Activated gamma-delta T cell treated with Interleukin-2 at 50 U/mL for 16 hours (primary cell): ENCODE data around the gene POT1.

Experiments
- DNase-seq: peaks from one replicate; pipeline ENCODE4 v3.0.0-alpha.2; 2020

The POT1 gene

DNA sequence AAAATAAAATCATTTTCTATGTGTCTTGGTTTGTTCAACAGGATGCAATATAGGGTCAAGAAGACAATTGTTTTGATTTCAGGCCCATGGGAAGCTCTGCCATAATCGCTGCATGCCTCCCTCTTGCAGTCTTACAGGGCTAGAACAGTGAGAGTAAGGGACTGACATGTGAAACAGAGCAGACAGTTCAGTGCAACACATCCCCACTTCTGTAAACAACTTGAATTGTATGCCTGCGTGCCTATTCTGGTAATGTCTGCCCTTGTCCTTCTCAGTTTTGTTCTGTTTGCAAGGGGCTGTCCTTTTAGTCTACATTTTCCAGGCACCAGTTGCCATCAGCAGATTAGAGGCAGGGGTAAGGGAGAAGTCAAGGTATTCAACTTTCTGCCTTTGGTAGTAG, 129.2 kb downstream of the POT1 start:
- DNase-seq, result no peak

DNA sequence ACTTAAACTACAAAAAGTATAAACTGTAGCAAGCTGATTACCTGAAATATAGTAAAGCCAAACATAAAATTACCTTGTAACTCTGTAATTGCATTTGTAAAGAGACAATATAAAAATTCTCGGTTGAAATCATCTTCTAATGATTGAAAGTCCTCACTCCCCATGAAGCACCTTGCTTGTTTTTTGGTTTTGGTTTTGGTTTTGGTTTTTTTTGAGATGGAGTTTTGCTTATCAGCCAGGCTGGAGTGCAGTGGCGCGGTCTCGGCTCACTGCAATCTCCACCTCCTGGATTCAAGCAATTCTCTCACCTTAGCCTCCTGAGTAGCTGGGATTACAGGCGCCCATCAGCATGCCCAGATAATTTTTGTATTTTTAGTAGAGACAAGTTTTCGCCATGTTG, 130.2 kb downstream of the POT1 start:
- DNase-seq, result no peak

DNA sequence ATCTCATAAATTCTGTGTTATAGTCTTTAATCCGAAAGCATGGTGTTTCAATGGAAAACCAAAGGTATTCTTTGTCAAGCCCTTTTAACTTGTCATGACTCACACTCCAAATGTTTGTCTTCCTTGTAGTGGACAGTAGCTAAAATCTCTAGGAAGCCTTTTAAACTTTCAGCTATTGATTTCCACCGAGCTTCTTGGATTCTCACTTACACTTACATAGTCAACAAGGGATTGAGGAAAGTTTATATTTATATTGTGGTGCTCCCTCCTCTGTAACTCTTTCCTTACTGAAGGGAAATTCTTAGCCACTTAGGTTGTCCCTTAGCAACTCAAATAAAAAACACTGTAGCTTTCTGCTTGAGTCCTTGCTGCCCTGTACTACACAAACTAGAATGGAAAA, 132.9 kb downstream of the POT1 start:
- DNase-seq, result no peak

DNA sequence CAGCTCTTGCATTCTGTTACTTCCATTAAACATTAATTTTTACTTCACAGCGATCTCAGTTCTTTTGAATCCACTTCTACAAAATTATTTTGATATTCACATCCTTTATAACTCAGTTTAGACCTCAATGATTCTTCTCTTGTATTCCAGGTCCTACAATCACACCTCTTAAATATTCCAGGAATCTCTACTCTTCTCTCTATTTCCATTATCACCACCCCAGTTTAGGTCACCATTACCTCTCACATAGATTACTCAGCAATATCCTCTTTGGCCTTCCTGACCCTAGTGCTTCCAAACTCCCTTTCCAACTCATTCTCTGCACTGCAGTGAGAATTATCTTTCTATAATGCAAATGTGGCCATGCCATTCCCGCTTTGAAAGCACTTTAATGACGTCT, 136.9 kb downstream of the POT1 start:
- DNase-seq, result no peak

DNA sequence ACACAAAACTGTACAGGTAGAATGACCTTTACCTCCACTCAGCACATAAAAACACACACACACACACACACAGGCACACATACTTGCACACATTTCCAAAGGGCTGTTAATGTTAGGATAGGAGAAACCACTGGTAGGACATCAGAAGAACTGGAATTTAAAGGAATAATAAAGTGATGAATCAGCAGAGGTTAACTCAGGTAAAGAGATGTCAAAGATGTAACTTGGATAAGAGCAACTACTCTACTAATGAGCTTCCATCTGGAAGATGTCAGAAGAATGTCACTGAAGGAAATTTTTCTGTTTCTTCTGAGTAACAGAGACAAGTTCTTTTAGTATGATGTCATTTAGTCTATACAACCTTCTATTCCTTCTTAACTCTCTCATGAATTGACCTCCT, 137.6 kb downstream of the POT1 start:
- DNase-seq, result no peak

DNA sequence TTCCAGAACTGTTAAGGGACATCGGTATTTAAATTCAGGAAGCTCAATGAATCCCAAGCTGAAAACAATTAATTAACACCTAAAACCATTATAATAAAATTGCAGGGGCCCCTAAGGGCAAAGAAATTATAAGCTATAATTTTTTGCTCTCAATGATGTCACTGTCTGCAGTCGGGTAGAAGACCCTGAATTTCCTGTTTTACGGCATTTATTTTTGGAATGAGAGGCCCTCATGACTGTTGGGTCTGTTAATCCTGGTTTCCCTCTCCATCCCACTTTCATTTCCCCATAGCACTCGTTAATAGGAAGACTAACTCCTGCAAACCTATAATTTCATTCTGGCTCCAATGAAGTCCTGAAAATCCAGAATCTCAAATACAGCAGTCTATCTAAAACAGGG, 138.2 kb downstream of the POT1 start:
- no peak for DNase-seq

DNA sequence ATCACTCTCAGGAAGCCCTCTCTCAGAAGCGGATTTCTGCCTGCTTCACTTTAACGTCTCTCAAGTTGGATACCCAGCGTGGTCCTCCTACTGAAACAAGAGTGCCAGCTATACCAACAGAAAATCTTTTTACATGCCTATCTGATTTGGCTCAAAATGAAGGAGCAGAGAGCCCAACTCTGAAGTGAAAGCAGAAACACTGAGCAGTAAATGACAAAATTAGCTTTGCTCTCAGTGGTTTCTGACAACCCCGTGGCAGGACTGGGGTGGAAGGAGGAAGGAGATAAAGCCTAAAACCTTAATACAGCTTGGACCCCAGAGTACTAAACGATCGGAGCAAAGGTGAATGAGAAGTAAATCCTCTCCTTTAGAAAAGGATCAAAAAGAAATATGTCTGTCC, 139.0 kb downstream of the POT1 start:
- no peak for DNase-seq

DNA sequence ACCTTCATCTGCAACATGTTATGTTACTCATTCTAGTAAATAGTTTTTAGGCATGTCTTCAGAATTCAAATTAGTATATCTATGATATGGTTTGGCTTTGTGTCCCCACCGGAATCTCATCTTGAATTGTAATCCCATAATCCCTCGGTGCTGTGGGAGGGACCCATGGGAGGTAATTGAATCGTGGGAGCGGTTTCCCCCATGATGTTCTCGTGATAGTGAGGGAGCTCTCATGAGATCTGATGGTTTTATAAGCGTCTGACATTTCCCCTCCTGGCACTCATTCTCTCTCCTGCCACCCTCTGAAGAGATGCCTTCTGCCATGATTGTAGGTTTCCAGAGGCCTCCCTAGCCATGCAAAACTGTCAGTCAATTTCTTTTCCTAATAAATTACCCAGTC, 143.6 kb downstream of the POT1 start:
- no peak for DNase-seq

DNA sequence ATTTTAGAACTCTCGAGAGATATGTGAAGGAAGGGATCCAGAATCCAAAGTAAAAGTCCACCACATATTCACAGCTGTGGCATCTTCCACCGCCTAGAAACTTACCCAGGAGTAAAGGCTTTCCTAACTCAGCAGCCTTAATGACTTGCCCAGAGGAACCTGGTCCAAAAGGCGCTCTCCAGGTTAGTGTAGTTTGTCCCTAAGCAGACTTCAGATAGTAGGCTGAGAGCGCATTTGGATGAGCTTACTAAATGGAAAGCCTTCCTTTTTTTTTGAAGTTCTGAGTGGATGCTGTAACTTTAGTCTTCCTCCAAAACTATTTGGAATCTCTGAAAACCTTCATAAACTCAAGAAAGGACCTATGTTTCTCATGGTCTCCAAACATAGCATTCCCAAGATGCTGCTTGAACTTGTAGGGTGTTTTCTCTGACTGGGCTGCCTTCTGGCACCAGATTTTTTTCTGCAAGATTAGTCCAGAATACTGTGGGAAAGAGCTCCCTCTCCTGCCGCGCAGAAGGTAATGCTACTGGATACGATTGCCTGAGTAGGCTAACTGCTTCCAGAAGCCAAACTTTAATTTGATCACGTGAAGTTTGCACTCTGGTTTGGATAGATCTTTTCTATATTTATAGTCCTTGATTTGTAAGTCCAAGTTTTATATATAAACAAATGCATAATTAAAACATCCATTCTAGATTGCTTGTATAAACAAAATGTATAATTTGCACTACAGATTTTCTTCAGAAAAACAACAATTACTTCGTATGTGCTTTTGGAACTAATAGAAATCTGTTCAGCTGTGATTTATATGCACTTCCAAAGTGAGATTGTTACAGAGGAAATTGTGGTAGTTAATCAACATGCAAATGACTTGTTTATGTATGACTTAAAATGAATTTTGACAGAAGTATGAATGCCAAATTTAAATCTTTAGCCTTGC, 144.5 kb downstream of the POT1 start:
- no peak for DNase-seq

DNA sequence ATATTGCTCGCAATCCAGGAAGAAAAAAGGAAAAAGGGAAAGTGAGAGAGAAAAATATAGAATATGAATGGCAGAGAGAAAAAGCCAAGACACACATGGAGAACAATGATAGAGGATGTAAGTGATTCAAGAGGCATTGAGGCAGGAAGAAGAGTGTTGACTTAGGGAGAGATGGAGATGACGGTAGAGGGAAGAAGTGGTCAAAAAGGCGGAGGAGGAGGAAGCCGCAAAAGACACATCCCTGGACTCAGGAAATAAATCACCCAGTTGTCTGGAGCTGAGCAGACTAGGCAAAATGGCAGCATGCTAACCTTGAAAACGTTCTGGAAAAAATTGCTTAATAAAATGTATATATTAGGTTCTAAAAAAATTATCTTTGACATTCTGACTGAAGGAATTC, 146.4 kb downstream of the POT1 start:
- no peak for DNase-seq

DNA sequence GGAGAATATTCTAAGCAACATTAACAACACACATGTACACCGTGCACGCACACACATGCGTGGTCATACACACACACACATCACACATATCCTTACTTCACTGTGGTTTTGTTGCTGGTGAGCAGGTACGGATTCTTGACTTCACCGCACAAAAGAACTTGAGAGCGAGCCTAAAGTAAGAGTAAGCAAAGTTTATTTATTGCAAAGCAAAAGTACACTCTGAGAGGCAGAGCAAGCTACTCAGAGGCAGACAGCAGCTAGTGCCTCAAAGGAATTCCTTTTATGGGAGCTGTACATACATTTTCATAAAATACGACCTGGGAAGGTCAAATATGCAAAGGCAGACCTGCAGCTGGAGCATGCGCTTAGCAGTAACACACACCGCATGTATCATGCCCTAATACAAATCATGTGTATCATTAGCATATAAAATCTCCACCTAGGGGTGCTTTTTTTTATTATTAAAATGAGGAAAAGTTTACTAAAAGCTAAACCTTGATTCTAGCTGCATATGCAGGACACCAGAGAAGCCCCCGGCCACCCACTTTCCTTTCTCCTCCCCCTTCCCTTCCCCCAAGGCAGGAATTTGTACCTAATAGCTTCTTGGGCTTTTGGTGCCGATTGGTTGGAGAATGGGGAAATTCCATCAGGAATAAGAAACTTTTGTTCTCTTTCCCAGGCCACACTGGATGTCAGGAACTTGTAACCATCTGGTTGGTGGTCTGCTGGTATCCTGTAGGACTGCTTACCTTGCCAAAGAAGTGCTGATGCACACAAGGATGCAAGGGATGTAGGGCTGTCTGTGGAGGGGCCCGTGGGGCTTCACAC, 147.5 kb downstream of the POT1 start:
- DNase-seq, result no peak

DNA sequence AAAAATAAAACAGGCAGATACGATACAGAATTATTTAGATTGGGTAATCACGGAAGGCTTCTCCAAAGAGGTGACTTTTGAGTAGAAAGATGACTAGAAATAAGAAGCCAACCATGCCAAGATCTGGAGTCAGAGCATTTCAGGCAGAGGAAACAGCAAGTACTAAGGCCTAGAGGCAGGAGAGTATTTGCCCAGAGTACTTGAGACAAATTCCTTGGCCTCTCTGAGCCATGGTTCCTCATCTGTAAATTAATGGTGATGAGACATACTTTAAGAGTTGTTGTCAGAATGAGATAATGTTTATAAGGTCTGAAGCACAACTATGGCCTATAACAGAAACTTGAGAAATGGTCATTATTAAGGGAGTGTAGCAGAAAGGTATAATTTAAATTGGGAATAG, 148.2 kb downstream of the POT1 start:
- DNase-seq, result no peak

DNA sequence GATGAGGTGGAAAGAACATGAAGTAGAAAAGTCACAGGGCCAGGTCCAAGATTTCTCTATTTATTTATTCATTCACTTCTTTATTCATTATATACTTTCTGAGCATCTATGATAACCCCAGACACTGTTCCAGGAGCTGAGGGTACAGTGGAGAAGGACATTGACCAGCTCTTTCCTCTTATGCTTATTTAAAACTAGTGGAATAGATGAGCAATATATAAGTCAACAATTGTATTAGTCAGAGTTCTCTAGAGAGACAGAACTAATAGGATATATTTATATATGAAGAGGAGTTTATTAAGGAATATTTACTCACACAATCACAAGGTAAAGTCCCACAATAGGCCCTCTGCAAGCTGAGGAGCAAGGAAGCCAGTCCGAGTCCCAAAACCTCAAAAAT, 149.0 kb downstream of the POT1 start:
- DNase-seq, result no peak

DNA sequence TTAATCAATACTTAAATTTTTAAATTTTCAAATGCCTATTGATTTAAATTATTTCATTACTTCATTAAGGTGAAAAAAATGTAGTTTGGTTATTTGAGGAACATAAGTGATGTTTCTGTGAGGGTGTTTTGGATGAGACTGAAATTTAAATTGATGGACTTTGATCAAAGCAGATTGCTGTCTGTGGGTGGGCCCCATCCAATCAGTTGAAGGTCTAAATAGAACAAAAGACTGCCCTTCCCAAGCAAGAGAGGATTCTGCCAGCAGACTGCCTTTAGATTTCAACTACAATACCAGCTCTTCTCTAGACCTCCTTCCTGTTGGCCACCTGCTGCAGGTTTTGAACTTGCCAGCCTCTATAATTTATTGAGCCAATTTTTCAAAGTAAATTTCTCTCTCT, 149.6 kb downstream of the POT1 start:
- DNase-seq, result no peak

DNA sequence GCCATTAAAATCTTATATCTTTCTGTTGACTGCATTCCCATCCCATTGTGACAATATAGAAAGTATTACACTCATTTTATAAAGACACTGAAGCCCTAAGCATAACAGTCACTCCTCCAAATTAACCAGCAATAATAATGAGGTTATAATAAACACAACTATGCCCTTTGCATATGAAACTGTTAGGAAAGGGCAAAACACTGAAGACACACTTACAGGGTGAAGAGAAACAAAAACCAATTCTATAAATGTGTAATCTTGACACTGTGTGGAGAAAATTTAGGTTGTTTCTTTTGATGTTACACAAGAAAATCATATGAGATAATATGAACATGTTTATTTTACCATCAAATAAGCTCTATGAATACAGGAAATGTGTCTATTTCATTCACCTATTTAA, 150.0 kb downstream of the POT1 start:
- DNase-seq, result no peak

DNA sequence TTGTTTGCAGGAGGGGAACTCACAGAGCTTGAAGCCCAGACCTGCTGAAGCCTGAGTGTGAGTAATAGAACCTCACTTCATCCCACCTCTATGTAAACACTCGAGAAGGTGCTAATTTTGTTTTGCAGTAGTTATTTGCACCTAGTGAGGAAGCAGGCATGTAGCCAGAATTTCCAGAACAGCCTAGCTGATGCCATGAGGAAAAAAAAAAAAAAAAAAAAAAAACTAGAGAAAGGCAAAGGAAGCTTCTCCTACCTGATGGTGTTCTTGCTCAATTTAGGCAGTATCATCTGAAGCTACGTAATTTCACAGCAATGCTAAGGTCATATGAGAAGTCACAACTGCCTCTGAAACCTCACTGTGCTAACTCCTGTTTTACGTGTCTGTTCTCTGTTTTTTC, 150.4 kb downstream of the POT1 start:
- DNase-seq, result no peak

DNA sequence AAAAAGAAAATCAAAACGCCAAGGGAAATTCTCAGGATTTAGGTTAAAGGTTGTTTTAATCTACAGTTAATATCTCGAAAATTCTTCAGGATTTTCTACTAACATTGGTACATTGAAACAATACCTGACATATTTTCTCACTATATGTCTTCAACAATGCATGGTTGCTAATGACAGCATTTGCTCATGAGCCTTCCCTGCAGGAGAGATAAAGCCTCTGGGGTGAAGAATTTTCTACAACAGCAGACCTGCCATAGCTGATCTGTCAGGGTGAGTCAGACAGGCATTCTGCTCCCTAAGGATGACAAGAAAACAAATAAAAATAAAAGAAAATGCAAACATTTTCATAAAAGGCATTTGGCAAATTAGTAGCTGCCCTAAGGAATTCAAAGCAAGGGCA, 152.4 kb downstream of the POT1 start:
- DNase-seq, result no peak

DNA sequence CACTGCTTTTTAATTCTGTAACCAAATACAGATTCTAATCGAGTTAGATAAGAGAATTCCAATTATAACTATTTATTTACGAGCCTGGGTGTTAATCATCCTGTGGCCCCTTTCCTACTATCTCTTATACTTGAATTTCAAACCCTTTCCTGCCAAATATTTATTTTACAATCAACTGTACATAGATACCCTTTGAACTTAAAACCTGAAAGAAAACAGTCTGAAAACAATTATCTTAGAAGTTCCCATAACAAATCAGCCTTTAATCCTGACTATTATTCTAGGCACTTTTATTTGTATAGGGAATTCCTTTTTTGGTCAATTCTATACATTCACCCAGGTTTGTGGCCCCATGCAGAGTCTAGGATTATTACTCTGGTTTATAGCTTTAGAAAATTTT, 153.5 kb downstream of the POT1 start:
- DNase-seq, result no peak

DNA sequence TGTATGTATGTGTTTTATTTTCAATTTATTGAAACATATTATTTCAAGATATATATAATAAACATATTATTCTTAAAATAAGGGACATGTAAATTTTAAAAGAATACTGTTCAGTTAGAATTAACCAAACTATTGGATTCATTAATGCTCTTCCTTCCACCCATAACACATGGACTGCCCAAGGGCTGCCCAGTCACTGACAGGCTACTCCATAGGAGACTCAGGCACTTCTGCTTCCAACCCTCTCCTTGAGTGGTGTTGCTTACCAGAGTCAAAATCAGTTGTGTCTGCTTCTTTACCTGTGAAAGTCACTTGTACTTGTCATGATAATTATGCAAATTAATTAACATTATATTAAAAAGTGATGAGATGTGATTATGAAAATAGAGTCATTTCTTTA, 154.2 kb downstream of the POT1 start:
- DNase-seq, result no peak

DNA sequence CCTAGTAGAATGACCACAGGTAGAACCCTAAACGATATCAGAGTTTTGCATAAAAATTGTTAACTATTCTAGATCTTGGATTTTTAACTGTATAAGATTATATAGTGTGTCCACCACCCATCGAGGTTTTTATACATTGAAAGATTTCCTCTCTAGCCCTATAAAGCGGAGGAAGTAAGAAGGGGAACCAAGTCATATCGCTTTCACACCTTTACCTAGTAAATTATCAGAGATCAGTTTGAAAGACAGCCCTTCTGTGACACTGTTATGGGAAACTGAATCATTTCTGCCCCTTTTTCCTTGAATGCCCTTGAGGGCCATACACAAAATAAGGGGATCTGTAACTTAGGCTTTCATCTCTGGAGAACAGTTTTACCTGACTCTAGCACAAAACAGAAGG, 155.7 kb downstream of the POT1 start:
- no peak for DNase-seq

DNA sequence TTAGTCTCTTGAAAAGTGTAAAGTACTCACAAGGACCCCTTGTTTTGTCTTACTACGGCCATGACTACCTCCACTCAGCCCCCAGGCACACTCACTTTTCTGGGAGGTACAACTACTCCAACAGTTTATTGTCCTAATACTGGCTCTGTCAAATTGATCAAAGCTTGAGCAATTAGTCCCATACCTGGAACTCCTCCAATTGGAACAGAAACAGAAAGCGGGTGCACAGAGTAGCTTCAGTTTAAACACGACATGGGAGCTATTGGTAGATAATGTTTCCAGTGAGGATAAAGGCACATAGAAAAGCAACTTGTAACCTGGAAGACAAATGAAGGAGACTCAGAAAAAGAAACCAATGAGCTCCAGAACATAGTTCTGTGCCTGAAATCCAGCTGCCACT, 156.3 kb downstream of the POT1 start:
- no peak for DNase-seq
